Panc1 (cell line): ENCODE measurements around the gene CREB5.

Experiments used
- CTCF ChIP-seq: fragments of 450-650 bp; IDR thresholded peaks from 2 replicates; pipeline ENCODE4 v1.5.1; 2017; ENCODE audit warnings: mild to moderate bottlenecking
- REST ChIP-seq, 2 experiments: IDR thresholded peaks; 2 replicates each; pipeline ENCODE4 v1.6.1; 2011 to 2012; ENCODE audit warnings: low read depth in 2 of 2, control low read depth in 1 of 2, low read length in 1 of 2, mild to moderate bottlenecking in 1 of 2, moderate library complexity in 1 of 2; ENCODE audit not compliant: insufficient read depth in 1 of 2

GRCh38 chr7:28395831-28396230 lies 16.5 kb upstream of the CREB5 start:
- TF ChIP-seq CTCF (no peak), REST (IDR thresholded peaks at IDR 0.05; ENCODE audit: insufficient read depth in 1 of 2, low read depth in 2 of 2, low read length in 1 of 2) (no peak)
